Coronary artery (tissue), 2 donors: ENCODE measurements around the gene PANX1.

Experiments used
- DNase-seq: peaks from one replicate; pipeline ENCODE4 v3.0.0-alpha.2; 2017; ENCODE audit warnings: low spot score
- H3K27ac ChIP-seq, 2 donors: fragments of 200-600 bp; sonication (generic); one replicate each; pipeline ENCODE4 v1.5.1; 2016 to 2019
- H3K4me3 ChIP-seq: fragments of 200-600 bp; sonication (generic); 2 replicates; pipeline ENCODE4 v1.5.1; 2016; ENCODE audit warnings: mild to moderate bottlenecking, moderate library complexity
- TF ChIP-seq, protein P1 (sequence below): fragments of 200-600 bp; sonication (generic); IDR thresholded peaks from one replicate; pipeline ENCODE4 v1.5.1; 2019; ENCODE audit warnings: antibody characterized with exemption

The PANX1 gene

DNA sequence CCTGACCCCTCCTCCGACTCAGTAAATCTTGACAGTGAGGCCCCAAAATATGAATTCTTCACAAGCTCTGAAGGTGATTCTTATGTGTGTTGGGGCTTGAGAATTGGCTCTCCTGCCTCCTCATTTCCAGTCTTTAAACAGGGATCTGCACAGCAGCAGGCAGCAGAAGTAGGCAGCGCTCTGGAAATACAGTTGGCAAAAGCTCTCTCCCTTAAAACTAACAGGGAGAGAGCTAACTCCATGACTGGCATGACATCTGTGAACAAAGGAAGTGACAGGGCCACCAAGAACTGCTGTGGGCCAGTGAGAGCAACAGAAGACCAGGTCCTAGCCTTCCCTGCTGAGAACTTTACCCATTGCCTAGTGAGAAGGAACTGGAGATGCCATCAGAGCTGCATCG, 70.1 kb downstream of the PANX1 start:
- TF ChIP-seq, protein P1, sequence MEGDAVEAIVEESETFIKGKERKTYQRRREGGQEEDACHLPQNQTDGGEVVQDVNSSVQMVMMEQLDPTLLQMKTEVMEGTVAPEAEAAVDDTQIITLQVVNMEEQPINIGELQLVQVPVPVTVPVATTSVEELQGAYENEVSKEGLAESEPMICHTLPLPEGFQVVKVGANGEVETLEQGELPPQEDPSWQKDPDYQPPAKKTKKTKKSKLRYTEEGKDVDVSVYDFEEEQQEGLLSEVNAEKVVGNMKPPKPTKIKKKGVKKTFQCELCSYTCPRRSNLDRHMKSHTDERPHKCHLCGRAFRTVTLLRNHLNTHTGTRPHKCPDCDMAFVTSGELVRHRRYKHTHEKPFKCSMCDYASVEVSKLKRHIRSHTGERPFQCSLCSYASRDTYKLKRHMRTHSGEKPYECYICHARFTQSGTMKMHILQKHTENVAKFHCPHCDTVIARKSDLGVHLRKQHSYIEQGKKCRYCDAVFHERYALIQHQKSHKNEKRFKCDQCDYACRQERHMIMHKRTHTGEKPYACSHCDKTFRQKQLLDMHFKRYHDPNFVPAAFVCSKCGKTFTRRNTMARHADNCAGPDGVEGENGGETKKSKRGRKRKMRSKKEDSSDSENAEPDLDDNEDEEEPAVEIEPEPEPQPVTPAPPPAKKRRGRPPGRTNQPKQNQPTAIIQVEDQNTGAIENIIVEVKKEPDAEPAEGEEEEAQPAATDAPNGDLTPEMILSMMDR: no peak
- no peak overlapping the region for H3K4me3 ChIP-seq
- DNase-seq: no peak
- H3K27ac ChIP-seq: no peak overlapping the region

DNA sequence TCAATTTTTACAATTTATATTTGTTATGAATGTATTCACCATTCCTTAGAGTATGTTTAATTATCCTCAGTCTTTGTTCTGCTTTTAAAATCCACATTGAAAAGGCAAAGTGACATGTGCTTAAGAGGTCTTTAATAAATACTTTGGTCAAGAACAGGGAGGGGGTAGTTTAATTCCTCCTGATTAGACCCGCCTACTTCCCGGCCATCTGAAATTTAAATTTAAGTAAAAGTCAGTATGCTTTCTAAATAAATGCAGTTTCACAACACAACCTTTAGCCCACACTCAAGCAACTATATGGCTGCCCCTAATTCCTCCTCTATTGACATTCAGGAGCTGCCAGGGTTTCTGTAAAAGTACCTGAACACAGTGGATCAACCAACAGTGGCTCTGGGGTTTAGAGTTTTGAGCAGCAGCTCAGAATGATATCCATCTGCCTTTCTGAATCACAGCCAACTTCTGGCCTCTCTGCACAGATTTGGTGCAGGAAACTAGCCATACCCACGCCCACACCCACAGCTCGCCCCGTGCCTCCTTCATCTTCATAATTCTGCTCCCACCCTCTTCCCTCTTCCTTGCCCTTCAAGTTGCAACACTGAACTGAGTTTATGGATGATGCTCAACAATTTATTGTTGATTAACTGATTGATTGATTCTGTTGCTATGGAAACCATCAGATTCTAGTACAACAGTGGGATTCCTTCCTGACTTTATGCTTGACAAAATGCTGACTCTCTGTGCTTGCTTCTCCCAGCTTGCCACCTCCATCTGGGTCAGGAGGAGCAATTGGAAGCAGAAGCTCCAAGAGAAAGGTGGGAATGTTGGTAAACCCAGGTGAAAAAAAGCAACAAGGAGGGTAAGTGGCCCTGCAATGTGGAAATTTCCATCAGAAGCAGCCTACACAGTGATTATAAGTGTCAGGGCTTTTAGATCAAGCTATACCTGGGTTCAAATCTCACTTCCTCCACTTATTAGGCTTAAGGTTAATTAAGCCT, 70.8 kb downstream of the PANX1 start:
- Histone ChIP-seq H3K4me3 (no peak overlapping the region), H3K27ac (no peak overlapping the region)
- no peak for DNase-seq
- TF ChIP-seq, protein P1: no peak

DNA sequence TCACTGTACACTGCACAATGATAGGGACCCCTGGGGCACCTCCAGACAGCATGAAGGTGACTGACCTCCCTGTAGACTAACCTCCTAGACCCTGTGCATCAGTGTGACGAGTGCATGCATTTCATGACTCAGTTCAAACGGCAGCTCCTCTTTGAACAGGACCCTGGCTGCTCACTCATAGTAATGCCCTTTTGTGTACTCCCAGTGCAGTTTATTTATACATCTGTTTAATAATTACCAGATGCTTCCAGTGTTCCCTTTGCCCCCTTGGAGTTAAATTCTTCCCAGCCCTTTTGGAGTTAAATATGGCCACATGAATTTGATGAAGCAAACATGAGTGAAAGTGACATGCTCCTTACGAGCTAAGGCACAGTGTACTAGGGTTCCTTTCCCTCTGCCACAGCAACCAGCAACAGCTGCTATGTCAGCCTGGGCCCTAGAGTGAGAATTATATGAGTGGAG, 72.4 kb downstream of the PANX1 start:
- Histone ChIP-seq H3K4me3 (no peak overlapping the region), H3K27ac (no peak overlapping the region)
- no peak for DNase-seq
- TF ChIP-seq, protein P1: no peak

DNA sequence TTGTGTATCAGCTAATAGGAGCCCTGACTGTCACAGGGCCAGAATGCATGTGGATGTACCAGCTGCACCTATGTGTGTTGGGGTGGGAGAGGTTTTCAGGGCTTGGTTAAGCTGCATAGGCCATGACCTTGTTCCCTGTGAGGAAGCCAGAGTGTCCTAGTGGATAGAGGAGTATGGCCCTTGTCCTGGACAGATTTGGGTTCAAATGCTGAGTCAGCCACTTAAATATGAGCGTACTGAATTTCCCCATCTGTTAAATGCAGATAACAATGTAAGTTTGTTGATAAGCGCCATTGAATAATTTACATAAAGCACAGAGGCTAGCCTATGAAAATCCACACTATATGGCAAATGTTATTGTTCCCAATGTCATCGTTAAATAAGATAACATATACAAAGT, 74.4 kb downstream of the PANX1 start:
- no peak overlapping the region for H3K27ac ChIP-seq
- TF ChIP-seq, protein P1: no peak
- DNase-seq: no peak
- H3K4me3 ChIP-seq: no peak overlapping the region

DNA sequence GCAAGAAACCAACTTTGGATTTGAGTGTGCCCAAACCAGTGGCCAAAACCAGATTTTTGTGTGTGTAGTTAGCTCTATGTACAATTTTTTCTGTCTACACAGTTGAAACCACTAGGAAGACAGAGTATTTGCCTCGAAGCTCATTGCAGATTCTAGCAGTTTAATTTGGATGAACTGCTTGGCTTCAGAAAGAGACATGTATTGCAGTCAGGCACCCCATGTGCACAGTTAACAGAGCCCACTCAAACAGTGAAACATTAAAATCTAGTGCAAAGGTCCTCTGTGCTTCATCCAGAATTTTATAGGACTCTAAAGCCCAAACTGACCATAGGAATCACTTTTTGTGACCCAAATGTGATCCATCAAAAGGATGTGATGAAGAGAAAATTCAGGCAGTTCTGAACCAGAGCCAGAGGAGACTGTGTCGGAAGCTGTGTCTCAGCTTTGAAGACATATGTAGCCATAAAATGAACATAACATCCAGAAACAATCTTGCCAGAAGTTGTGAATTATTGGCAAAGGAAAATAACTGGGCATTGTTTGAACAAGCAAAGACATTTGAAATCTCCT, 82.7 kb downstream of the PANX1 start:
- DNase-seq: no peak
- TF ChIP-seq, protein P1: no peak

DNA sequence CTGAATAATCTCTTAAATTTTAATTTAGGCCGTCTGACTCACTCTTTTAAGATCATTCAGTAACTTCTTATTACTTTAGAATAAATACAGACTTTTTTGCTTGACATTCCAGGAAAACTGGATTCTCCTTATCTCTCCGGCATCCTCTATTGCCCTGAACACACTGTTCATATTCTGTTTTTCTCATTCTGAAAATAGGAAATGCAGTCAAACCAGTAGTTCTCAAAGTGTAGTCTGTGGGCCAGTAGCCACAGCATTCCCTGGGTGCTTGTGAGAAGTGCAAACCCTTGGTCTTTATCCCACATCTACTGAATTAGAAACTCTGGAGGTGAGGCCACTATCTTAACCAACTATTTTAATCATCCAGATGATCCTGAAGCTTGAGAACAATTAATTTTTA, 84.3 kb downstream of the PANX1 start:
- DNase-seq: no peak
- no peak overlapping the region for H3K4me3 ChIP-seq
- no peak overlapping the region for H3K27ac ChIP-seq
- TF ChIP-seq, protein P1: no peak

More for the DNA sequence above, 82.7 kb downstream of the PANX1 start:
- H3K4me3 ChIP-seq: no peak overlapping the region
- H3K27ac ChIP-seq: no peak overlapping the region
